H9 (cell line): ENCODE measurements around the gene CCDC60. TPM values are rescaled to one million over a fixed set of nuclear protein-coding genes. Genes with fewer than 3 reads are reported as not detected.

Experiments used
- DNase-seq: peaks from one replicate; pipeline ENCODE4 v3.0.0-alpha.2; 2017
- H2AFZ ChIP-seq: one replicate; pipeline ENCODE4 v1.6.1; 2013; ENCODE audit warnings: mild to moderate bottlenecking, low read length, control low read depth, moderate library complexity
- H2AK5ac ChIP-seq: 2 replicates; pipeline ENCODE4 v1.6.1; 2013; ENCODE audit warnings: low read length, control low read depth, mixed read lengths; ENCODE audit not compliant: insufficient read length
- H2BK120ac ChIP-seq: one replicate; pipeline ENCODE4 v1.6.1; 2013; ENCODE audit warnings: low read depth, mild to moderate bottlenecking, low read length, control low read depth, inconsistent platforms; ENCODE audit not compliant: poor library complexity, severe bottlenecking
- H2BK12ac ChIP-seq: 2 replicates; pipeline ENCODE4 v1.6.1; 2013; ENCODE audit warnings: low read length, control low read depth, mixed read lengths, low read depth; ENCODE audit not compliant: insufficient read length
- H2BK15ac ChIP-seq: 2 replicates; pipeline ENCODE4 v1.6.1; 2013; ENCODE audit warnings: low read depth, low read length, control low read depth
- H2BK20ac ChIP-seq: one replicate; pipeline ENCODE4 v1.6.1; 2013; ENCODE audit warnings: low read depth, mild to moderate bottlenecking, low read length, control low read depth, inconsistent platforms; ENCODE audit not compliant: poor library complexity, severe bottlenecking
- H2BK5ac ChIP-seq: 2 replicates; pipeline ENCODE4 v1.6.1; 2013; ENCODE audit warnings: low read length, control low read depth, mixed read lengths; ENCODE audit not compliant: insufficient read length
- H3K14ac ChIP-seq: 2 replicates; pipeline ENCODE4 v1.6.1; 2013; ENCODE audit warnings: low read length, control low read depth; ENCODE audit not compliant: insufficient read depth
- H3K18ac ChIP-seq: 2 replicates; pipeline ENCODE4 v1.6.1; 2013; ENCODE audit warnings: low read depth, mild to moderate bottlenecking, mixed read lengths, low read length, control low read depth; ENCODE audit not compliant: insufficient read length
- H3K23ac ChIP-seq: 2 replicates; pipeline ENCODE4 v1.6.1; 2013; ENCODE audit warnings: low read length, control low read depth, mixed read lengths, low read depth; ENCODE audit not compliant: insufficient read length
- H3K23me2 ChIP-seq: 2 replicates; pipeline ENCODE4 v1.6.1; 2013; ENCODE audit warnings: low read depth, mild to moderate bottlenecking, mixed read lengths, low read length, control low read depth; ENCODE audit not compliant: insufficient read length, poor library complexity, severe bottlenecking
- H3K27ac ChIP-seq: 2 replicates; pipeline ENCODE4 v1.5.1; 2013; ENCODE audit warnings: low read length, control low read depth, mixed read lengths, low read depth; ENCODE audit not compliant: insufficient read length
- H3K27me3 ChIP-seq: 2 replicates; pipeline ENCODE4 v1.6.1; 2013; ENCODE audit warnings: low read length, control low read depth, inconsistent platforms; ENCODE audit not compliant: insufficient read depth
- H3K4ac ChIP-seq: 2 replicates; pipeline ENCODE4 v1.6.1; 2013; ENCODE audit warnings: low read depth, mild to moderate bottlenecking, control low read depth, inconsistent platforms, low read length, moderate library complexity
- H3K4me1 ChIP-seq: 2 replicates; pipeline ENCODE4 v1.6.1; 2013; ENCODE audit warnings: low read length, control low read depth, inconsistent platforms; ENCODE audit not compliant: insufficient read depth
- H3K4me2 ChIP-seq: 2 replicates; pipeline ENCODE4 v1.6.1; 2013; ENCODE audit warnings: low read length, control low read depth, mixed read lengths; ENCODE audit not compliant: insufficient read length, insufficient read depth
- H3K56ac ChIP-seq: 2 replicates; pipeline ENCODE4 v1.6.1; 2013; ENCODE audit warnings: low read depth, mild to moderate bottlenecking, mixed read lengths, low read length, control low read depth; ENCODE audit not compliant: insufficient read length
- H3K79me1 ChIP-seq: 2 replicates; pipeline ENCODE4 v1.6.1; 2013; ENCODE audit warnings: low read depth, mild to moderate bottlenecking, moderate library complexity, low read length, control low read depth, inconsistent platforms; ENCODE audit not compliant: insufficient read depth, poor library complexity, severe bottlenecking
- H3K79me2 ChIP-seq: 2 replicates; pipeline ENCODE4 v1.6.1; 2013; ENCODE audit warnings: low read length, control low read depth, inconsistent platforms; ENCODE audit not compliant: insufficient read depth
- H3K9ac ChIP-seq: 2 replicates; pipeline ENCODE4 v1.6.1; 2013; ENCODE audit warnings: low read length, control low read depth, mixed read lengths; ENCODE audit not compliant: insufficient read length; ENCODE audit errors: extremely low read depth
- H3K9me3 ChIP-seq: one replicate; pipeline ENCODE4 v1.6.1; 2013; ENCODE audit warnings: low read depth, low read length, inconsistent platforms; ENCODE audit not compliant: control insufficient read depth
- H3T11ph ChIP-seq: one replicate; pipeline ENCODE4 v1.6.1; 2013; ENCODE audit warnings: mild to moderate bottlenecking, low read length, control low read depth, inconsistent platforms
- H4K20me1 ChIP-seq: one replicate; pipeline ENCODE4 v1.6.1; 2013; ENCODE audit not compliant: control insufficient read depth, insufficient read length, insufficient read depth
- H4K5ac ChIP-seq: 2 replicates; pipeline ENCODE4 v1.6.1; 2013; ENCODE audit warnings: low read depth, mild to moderate bottlenecking, mixed read lengths, low read length, control low read depth; ENCODE audit not compliant: insufficient read length
- H4K8ac ChIP-seq: replicated peaks from 2 replicates; pipeline ENCODE4 v1.6.1; 2013; ENCODE audit warnings: low read length, control low read depth, mixed read lengths, low read depth; ENCODE audit not compliant: insufficient read length
- H4K91ac ChIP-seq: 2 replicates; pipeline ENCODE4 v1.6.1; 2013; ENCODE audit warnings: low read depth, mild to moderate bottlenecking, moderate library complexity, mixed read lengths, low read length, control low read depth; ENCODE audit not compliant: insufficient read length
- H3K27ac Mint-ChIP-seq, 3 experiments: 2 replicates in 2 of 3; 3 replicates in 1 of 3; pipeline ENCODE4 v1.8.0; 2020 to 2021; ENCODE audit warnings: mixed read lengths in 3 of 3, mild to moderate bottlenecking in 1 of 3, moderate library complexity in 1 of 3
- H3K27me3 Mint-ChIP-seq: 2 replicates; pipeline ENCODE4 v1.8.0; 2021; ENCODE audit warnings: low read depth, mild to moderate bottlenecking, moderate library complexity, mixed read lengths
- H3K36me3 Mint-ChIP-seq, 3 experiments: 2 replicates in 2 of 3; 3 replicates in 1 of 3; pipeline ENCODE4 v1.8.0; 2020 to 2021; ENCODE audit warnings: low read depth in 3 of 3, mixed read lengths in 3 of 3; ENCODE audit not compliant: insufficient read depth in 1 of 3
- H3K4me1 Mint-ChIP-seq, 2 experiments: 2 replicates each; pipeline ENCODE4 v1.8.0; 2020; ENCODE audit warnings: mixed read lengths in 2 of 2
- H3K4me3 Mint-ChIP-seq, 2 experiments: 2 replicates in 1 of 2; 3 replicates in 1 of 2; pipeline ENCODE4 v1.8.0; 2020 to 2021; ENCODE audit warnings: mild to moderate bottlenecking in 2 of 2, mixed read lengths in 2 of 2, moderate library complexity in 1 of 2
- H3K9me3 Mint-ChIP-seq, 2 experiments: 2 replicates in 1 of 2; 3 replicates in 1 of 2; pipeline ENCODE4 v1.8.0; 2020; ENCODE audit warnings: mild to moderate bottlenecking in 2 of 2, mixed read lengths in 2 of 2, moderate library complexity in 1 of 2
- CTCF ChIP-seq: fragments of 200-600 bp; sonication (generic); conservative IDR thresholded peaks from 3 replicates; pipeline ENCODE4 v1.8.0; 2021; ENCODE audit warnings: antibody characterized with exemption, mild to moderate bottlenecking
- whole genome bisulfite sequencing: extraction: QIAGEN DNeasy Blood & Tissue Kit; methylation state at CpG from one replicate; pipeline ENCODE4 v1.1.7; 2013; ENCODE audit warnings: missing lambda C conversion rate, low lambda C conversion rate, mixed read lengths; ENCODE audit not compliant: insufficient read length; ENCODE audit errors: extremely low coverage; 5-methylcytosine and 5-hydroxymethylcytosine counted together
- total RNA-seq: library from RNA; stranded (reverse); gene quantifications from 2 replicates; pipeline ENCODE4 v1.2.1, GENCODE V29; 2021

Gene CCDC60
- total RNA-seq, 1 experiment from 2014 or later: 0.44 TPM

- Histone ChIP-seq H3K79me1 (no peaks in the 10 kb centered on the region), H3K4ac (no peak overlapping the region), H3K27ac (no peak overlapping the region), H4K8ac (no peak overlapping the region), H3K18ac (no peak overlapping the region), H3K4me2 (no peak overlapping the region), H2BK15ac (no peak overlapping the region), H3K9ac (no peak overlapping the region), H2BK120ac (no peak overlapping the region), H3K9me3 (no peaks in the 10 kb centered on the region), H3K4me1 (no peaks in the 10 kb centered on the region), H2AFZ (no peak overlapping the region), H3K14ac (no peak overlapping the region), H3T11ph (no peak overlapping the region), H2BK12ac (no peak overlapping the region), H3K23ac (no peak overlapping the region), H3K27me3 (peaks cover 24% of the 10 kb centered on the region), H3K79me2 (no peaks in the 10 kb centered on the region), H2BK5ac (no peak overlapping the region), H4K20me1 (no peaks in the 10 kb centered on the region), H2AK5ac (no peak overlapping the region), H4K5ac (no peak overlapping the region), H2BK20ac (no peak overlapping the region), H3K23me2 (peaks cover 13% of the 10 kb centered on the region), H3K56ac (no peak overlapping the region), H4K91ac (no peak overlapping the region)
- no peak for TF ChIP-seq CTCF
- DNase-seq: no peak
- Mint-ChIP-seq H3K36me3 (no peaks in the 10 kb centered on the region), H3K27ac (no peak overlapping the region), H3K9me3 (peaks cover 0 to 3% of the 10 kb centered on the region in 2 experiments; a peak in 1 of 5 replicates), H3K4me3 (no peak overlapping the region), H3K4me1 (peaks cover 13 to 16% of the 10 kb centered on the region in 2 experiments), H3K27me3 (peaks cover 76% of the 10 kb centered on the region)
- WGBS: no CpG with 5 or more reads among the region's 4 CpGs
Measured at GRCh38 chr12:119589634-119590033, 255.1 kb downstream of the CCDC60 start.

Other genes with a start within 250 kb of the CCDC60 start
- gene HSPB8, start 155.8 kb upstream of the CCDC60 start, total RNA-seq: 3.0 and 3.2 TPM in 2 replicates